NB4 (cell line): ENCODE measurements around the gene CALML6.

Experiments
- MYC ChIP-seq: IDR thresholded peaks from 2 replicates; pipeline ENCODE4 v1.6.1; 2011; ENCODE audit warnings: low read depth, low read length
- POLR2A ChIP-seq: IDR thresholded peaks from 2 replicates; pipeline ENCODE4 v1.6.1; 2011; ENCODE audit warnings: mild to moderate bottlenecking; ENCODE audit not compliant: insufficient read length; ENCODE audit errors: extremely low read depth
- TF ChIP-seq, protein P1 (sequence below): IDR thresholded peaks from 2 replicates; pipeline ENCODE4 v1.6.1; 2011; ENCODE audit warnings: low read depth, low read length
- TF ChIP-seq, protein P2 (sequence below): IDR thresholded peaks from one replicate; pipeline ENCODE4 v1.5.1; 2012; ENCODE audit warnings: low read depth, low read length

DNA sequence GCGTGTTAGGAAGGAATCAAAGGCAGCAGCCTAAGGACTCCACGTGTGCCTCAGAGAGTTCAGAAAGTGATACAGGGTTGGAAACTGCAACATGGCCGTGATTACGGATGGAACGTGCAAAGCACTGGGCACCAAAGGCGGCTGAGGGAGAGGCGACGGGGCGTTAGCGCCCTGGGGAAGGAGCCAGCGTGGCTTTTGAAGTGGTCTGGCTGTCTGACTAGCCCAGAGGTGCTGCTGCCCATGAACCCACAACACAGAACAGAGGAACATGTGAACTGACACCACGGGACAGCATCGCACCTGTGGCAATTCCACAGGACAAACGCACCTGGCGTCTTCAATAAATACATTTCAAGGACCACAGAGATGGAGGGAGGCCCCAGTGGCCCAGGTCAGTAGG, 22.0 kb downstream of the CALML6 start:
- TF ChIP-seq, protein P1, sequence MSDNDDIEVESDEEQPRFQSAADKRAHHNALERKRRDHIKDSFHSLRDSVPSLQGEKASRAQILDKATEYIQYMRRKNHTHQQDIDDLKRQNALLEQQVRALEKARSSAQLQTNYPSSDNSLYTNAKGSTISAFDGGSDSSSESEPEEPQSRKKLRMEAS: no peak
- TF ChIP-seq, protein P2, sequence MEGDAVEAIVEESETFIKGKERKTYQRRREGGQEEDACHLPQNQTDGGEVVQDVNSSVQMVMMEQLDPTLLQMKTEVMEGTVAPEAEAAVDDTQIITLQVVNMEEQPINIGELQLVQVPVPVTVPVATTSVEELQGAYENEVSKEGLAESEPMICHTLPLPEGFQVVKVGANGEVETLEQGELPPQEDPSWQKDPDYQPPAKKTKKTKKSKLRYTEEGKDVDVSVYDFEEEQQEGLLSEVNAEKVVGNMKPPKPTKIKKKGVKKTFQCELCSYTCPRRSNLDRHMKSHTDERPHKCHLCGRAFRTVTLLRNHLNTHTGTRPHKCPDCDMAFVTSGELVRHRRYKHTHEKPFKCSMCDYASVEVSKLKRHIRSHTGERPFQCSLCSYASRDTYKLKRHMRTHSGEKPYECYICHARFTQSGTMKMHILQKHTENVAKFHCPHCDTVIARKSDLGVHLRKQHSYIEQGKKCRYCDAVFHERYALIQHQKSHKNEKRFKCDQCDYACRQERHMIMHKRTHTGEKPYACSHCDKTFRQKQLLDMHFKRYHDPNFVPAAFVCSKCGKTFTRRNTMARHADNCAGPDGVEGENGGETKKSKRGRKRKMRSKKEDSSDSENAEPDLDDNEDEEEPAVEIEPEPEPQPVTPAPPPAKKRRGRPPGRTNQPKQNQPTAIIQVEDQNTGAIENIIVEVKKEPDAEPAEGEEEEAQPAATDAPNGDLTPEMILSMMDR: no peak
- no peak for TF ChIP-seq POLR2A
- no peak for TF ChIP-seq MYC
